H1 (cell line): ENCODE results near the gene LAMA3.

Experiments used
- EZH2 ChIP-seq: fragments of 200-600 bp; sonication (generic); IDR thresholded peaks from 2 replicates; pipeline ENCODE4 v1.7.1; 2012; ENCODE audit warnings: low read depth, mild to moderate bottlenecking, moderate library complexity, low read length, inconsistent platforms; ENCODE audit not compliant: severe bottlenecking
- POLR2AphosphoS5 ChIP-seq: IDR thresholded peaks from 2 replicates; pipeline ENCODE4 v1.6.1; 2011; ENCODE audit warnings: low read depth, low read length
- TF ChIP-seq, protein P1 (sequence below), 3 experiments: IDR thresholded peaks; 1 replicate in 2 of 3; 2 replicates in 1 of 3; pipeline versions ENCODE4 v1.5.1 to v1.6.1; 2011; ENCODE audit warnings: low read length in 3 of 3, mild to moderate bottlenecking in 3 of 3, inconsistent platforms in 2 of 3, low read depth in 1 of 3, moderate library complexity in 1 of 3; ENCODE audit not compliant: insufficient read depth in 1 of 3; ENCODE audit errors: control extremely low read depth in 1 of 3

DNA sequence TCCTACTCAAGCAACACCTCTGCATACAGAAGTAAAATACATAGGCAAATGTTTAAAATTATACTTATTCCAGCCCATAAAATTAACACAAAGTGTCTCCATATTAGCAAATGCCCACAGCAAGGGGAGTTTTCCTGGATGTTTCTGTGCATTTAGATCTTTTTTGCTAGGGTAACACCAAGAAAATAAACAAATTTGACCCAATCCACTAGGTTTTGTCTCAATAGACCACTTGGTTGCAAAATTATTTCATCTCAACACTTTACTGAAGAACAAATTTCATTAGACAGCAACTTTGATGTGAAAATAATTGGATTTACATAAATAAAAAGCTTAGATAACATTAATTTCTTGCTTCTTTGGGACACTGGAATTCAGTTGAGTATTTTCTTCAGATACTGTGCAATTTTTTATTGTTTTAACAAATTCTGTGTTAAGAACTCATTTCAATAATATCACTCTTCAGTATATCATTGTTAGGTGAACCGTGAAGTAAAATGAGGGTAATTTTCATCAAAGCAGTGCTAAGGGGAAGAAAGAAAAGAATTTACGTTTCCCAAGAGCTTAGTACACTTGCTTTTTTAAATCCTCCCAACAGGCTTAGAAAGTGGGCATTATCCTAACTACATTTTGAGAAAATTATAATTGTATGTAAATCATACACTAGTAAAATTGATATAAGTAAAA lies 191.8 kb downstream of the LAMA3 start:
- no peak for TF ChIP-seq EZH2
- TF ChIP-seq, protein P1, sequence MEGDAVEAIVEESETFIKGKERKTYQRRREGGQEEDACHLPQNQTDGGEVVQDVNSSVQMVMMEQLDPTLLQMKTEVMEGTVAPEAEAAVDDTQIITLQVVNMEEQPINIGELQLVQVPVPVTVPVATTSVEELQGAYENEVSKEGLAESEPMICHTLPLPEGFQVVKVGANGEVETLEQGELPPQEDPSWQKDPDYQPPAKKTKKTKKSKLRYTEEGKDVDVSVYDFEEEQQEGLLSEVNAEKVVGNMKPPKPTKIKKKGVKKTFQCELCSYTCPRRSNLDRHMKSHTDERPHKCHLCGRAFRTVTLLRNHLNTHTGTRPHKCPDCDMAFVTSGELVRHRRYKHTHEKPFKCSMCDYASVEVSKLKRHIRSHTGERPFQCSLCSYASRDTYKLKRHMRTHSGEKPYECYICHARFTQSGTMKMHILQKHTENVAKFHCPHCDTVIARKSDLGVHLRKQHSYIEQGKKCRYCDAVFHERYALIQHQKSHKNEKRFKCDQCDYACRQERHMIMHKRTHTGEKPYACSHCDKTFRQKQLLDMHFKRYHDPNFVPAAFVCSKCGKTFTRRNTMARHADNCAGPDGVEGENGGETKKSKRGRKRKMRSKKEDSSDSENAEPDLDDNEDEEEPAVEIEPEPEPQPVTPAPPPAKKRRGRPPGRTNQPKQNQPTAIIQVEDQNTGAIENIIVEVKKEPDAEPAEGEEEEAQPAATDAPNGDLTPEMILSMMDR (IDR thresholded peaks at IDR 0.05; ENCODE audit: control extremely low read depth in 1 of 3, insufficient read depth in 1 of 3, low read depth in 1 of 3, low read length in 3 of 3) = no peak
- no peak for TF ChIP-seq POLR2AphosphoS5
